DMS 273 (cell line): ENCODE measurements around the gene PVALEF.
A peak's percentile ranks its signal among the peaks of the same experiment; 100 is the strongest.

Experiments used
- DNase-seq: peaks from one replicate; lab custom pipeline; 2025; ENCODE audit not compliant: unreplicated experiment; lab: John Stamatoyannopoulos, UW

Gene PVALEF

DNA sequence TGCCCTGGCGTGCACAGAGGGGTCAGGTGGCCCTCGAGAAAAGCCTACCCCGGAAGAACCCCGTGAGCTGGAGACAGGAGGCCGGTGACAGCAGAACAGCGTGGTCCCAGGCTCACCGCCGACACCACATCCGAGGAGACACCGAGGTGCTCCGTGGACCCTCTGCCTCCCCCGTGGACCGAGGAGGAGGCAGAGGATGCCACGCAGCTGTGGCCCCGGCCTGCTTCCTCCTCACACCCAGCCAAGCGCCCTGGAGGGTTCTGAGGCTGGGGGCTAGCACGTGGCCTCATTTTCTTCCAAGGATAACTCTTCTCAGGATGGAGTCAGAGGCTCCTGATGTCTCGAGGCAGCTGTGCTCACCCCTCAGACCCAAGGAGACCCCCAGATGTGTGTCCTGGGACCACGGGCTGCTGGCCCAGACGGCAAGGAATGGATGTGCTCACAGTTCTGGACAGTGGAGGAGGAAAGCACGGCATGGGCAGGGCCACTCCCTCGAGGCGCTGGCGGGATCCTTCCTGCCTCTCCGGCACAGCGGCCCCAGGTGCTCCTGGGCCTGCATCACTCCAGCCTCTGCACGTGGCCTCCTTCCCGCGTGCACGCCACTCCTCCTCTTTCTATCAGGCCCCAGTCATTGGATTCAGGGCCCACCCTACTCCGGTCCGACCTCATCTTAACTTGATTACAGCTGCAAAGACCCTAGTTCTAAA, 4.4 kb upstream of the PVALEF start:
- DNase-seq, result no peak

DNA sequence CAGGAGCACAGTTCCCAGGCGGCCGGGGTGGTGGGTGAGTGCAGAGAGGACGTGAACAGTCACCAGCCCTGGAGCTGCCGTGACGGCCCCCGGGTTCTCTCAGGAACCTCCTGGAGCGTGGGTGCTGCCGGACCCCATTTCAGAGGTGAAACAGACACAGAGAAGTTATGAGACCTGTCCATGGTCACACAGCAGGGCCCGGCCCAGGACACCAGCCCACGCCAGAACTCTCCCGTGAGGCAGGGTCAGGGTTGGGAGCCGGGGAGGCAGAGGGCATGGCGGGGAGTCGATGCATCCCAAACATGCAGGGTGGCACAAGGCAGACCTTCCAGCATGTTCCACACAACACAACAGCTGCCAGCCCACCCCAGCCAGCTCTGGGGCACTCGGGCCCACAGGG, 3.8 kb upstream of the PVALEF start:
- DNase-seq, result no peak

DNA sequence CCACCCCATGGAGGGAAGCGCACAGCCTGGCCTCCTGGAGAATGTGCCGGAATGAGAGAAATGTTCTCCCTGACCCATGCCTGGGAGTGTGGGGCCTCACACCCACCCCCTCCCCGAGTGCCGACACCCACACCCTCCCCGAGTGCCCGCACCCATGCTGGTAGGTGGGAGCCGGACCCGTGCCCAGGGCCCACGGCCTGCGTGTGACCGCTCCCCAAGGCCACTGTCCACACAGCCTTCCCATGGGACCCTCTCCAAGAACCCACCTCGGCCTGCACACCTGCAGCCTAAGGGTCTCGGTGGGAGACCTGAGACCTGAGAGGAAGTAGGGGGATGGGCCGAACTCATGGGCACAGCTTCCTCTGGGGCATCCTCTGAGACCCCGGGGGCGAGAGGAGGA, 3.3 kb upstream of the PVALEF start:
- no peak for DNase-seq

DNA sequence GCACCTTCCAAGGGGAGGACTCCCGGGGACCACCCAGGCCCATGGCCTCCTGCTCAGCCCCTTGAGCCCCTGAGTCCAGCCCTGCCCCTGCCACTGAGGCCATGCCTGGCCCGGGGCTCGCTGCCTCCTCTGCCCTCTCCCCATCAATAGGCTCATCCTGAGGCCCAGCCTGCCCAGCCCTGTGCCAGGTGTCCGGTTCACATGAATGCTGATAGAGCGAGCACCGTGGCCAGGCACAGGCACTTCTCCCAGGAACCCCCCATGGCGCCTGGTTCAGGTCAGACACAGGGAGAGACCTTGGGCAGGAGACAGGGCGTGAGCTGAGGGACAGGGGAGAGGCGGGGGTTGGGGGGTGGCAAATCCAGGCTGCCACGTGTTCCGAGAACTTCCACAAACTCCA, 2.8 kb upstream of the PVALEF start:
- DNase-seq, result no peak

DNA sequence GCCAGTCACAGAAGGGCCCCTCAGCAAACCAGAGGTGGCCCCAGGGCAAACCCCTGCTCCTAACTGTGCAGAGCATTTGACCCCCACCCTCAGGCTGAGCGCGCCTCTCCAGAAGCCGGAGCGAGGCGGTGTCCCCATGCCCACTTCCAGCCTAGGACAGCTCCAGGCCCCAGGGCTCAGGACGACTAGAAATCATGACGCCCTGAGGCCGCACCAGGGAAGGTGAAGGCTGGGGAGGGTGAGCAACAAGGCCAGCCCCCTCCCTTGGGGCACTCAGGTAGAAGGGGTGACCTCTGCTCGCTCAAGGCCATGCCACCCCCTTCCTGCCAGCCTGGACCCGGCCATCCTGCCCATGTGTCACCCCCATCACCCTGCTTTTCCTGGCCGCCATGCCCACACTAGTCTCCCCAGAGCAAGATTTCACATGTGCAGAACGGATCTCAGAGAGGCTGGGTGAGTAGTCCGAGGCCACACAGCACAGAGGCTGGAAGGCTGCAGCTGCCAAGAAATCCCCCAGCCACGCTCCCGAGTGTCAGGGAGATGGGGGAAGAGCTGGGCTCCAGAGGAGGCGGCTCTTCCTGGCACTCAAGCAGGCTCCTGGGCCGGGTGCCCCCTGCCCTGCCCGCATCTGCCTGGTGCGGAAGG, 2.1 kb upstream of the PVALEF start:
- DNase-seq, result no peak

DNA sequence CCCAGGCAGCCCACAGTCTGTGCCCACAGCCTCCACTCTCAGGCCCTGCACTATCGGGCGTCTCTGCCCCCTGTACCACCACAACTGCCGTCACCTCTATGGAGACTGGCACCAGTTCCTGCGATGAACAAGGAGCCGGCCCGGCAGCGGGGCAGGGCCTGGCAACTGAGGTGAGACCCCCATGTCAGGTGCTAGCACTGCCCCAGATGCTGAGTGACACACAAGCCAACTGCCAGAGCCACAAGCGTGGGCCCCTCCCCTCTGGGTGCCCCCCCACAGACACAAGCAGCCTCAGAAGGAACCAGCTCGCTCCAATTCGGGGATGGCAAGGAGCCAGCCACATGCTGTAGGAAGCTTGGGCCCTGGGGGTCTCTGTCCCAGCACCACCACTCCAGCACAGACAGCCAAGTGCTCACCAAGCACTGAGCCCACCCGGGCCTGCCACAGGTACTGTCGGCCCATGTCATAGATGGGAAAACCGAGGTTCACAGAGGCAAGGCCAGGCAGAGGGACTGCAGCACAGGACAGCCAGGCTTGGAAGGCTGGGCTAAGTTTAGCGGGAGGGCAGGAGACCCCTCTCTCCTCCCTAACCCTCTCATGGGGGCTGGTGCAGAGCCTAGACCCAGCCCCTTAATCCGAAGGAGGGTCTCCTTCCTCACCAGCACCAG, 1.5 kb upstream of the PVALEF start:
- no peak for DNase-seq

DNA sequence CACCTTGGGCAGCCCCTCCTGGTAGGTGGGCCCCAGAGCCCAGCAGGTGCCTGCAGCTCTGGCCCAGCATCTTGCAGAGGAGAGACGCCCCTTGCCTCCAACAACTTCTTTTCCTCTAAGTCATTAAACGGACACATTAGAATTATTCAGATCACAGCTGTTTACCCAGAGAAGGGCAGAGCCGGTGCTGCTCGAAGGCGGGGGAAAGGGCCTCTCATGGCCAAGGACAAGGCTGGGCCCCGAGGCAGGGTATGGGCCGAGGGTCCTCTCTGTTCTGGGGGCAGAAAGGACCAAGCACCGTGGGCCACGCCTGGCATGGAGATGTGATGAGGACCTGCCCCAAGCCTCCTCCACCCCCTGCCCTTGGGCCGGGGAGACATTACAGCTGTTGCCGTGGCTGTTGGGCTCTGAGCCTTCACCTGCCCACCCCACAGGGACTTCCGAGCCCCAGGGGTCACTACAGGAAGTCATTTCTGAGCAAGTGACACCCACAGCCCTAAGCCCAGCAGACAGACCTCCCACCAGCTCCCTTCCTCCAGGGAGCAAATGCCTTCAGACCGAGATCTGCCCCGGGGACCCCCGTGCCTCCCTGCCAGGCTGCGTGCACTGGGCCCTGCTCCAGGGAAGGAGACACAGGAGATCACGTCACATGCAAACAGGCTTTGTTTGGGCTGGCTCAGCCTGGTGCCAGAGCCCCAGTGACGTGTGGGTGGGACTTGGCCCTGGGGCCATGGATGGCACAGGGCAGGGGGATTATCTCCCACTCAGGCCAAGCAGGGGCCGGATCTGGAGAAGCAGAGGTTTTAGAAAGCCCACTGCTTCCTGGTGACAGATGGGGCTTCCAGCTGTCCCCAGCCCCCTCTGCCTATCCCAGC, 699 bp upstream of the PVALEF start:
- peak; percentile 83 for DNase-seq

DNA sequence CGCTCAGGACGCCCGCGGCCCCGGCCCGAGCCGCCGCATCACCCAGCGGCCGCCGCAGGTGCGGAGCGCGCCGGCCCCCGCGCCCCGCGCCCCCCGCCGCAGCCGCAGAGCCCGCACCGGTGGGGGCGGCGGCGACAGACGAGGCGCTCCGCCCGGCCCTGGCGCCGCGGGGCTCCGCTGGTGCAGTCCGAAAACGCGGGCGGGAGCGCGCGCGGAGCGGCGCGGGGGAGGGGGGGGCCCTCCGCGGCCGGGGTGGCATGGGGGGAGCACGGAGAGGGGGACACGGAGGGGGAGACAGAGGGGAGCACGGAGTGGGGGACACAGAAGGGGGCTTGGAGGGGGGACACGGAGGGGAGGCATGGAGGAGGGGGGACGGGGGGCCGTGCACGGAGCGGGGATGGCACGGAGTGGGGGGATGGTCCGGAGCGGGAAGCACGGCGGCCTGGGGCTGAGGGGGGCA, 756 bp downstream of the PVALEF start, which contains the start of gene AATK:
Gene AATK (minus strand): TSS at position 189 of the 460 bp plus-strand sequence. CDS start 229 bp downstream, outside the sequence.
- DNase-seq, result peak; percentile 71

DNA sequence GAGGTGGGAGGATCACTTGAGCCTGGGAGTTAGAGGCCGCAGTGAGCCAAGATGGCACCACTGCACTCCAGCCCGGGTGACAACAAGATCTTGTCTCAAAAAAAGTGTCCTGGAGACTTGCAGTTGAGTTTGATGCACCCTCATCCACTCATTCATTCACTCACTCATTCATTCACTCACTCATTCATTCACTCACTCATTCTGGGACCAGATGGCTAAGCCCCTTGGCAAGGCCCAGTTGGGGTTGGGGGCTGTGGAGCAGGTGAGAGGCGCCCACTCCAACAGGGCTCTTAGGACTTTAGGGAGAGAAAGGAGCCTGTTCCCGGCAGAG, 1.9 kb downstream of the PVALEF start:
- DNase-seq, result no peak

DNA sequence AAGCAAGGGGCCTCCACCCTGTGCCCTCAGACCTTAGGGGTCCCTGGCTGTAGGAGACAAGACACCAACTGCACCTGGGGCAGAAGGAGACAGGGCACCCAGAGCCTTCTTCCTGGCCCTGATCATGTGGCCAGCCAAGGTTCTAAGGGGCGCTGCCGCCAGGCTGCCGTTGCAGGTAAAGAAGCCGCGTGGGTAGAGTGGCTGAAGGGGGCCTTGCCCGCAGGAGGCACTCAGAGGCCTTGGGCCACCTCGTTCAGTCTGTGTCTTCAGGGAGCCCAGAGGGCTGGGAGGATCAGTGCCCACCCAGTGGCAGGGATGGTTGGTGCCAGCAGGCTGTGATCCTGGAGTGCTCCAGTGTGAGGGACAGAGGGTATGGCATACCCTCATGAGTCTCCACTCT, 2.3 kb downstream of the PVALEF start:
- DNase-seq, result no peak

DNA sequence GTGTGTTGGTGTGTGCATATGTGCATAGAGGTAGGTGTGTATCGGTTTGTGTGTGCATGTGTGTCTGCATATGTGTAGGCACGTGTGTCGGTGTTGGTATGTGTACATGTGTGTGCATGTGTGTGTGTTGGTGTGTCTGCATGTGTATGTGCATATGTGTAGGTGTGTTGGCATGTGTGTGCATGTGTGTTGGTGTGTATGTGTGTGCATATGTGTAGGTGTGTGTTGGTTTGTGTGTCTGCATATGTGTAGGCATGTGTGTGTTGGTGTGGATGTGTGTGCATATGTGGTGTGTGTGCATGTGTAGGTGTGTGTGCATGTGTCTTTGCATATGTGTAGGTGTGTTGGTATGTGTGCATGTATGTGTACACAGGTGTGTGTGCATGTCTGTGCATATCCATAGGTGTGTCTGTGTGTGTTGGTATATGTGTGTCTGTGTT, 4.6 kb downstream of the PVALEF start:
- no peak for DNase-seq

DNA sequence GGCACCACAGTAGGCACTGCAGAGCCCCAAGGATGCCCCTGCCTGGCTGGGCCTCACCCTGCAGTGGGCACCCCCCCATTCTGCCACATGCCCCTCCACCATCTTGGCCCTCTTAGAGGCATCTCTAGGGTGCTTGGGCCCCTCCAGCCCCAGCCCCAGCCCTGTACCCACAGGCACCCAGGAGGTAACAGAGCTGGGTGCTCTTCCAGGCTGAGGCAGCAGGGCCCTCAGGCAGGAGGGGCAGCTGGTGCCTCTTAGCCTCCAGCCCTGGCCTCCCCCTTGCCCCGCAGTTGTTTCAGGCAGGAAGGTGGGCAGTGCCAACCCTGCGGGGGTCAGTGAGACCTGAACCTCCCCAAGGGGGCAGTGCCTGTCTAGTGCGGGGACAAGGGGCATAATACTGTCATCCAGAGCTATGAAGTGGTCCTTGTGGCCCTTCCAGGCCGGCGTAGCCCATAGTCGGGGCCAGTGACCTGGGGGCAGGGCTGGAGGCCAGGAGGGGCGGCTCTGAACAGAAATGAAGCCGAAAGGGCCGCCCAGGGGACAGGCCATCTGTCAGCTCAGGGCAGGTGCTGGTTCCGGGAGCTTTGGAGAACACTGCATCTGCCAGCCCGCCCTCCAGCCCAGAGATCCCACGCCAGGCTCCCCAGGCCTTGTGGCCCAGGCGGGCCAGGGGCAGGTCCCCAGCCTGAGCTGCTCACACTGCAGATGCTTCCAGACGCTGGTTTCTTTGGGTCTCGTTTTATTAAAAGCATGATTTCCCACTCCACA, 5.6 kb downstream of the PVALEF start:
- DNase-seq, result peak; percentile 89

DNA sequence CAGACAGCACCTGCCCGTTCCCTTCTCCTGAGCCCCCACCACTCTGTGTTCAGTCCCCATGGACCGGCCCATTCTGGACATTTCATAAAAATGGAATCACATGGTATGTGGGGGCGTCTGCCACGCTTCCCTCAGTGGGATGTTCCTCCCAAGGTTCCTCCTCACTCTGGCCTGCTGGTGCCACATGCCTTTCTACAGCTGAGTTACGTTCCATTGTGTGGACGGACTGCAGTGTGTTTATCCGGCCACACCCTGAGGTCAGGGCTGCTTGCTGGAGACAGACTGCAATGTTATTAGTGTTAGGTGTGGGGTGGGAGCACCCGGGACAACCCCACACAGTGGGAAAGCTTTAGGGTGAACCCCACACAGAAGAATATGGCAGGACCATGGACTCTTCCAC, 6.6 kb downstream of the PVALEF start:
- DNase-seq, result no peak

DNA sequence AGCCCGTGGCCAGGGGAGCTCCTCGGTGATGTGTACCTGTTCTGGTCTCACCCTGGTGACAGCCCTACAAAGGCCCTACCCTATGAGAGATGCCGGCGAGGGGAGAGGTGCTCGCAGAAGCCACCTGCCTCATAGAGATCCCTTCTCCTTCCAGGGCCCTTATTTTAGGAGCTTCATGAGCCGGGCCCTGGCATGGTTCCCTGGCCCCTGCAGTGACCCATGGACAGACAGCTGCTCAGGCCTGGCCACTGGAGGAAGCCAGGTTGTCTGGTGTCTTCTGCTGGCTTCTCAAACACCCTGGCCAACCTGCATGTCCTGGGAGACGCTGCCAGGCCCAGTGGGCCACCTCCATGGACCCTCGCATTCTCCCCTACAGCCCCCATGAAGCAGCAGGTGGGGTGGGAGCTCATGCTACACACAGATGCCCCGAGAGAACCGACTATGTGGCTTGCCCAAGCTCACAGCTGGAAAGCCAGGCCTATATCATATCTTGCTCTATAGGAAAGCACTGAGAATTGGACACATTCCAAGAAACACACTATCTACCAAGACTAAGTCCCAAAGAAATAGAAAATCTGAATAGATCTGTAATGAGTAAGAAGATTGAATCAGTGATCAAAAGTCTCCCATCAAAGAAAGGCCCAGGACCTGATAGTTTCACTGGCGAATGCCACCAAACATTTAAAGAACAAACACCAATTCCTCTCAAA, 7.9 kb downstream of the PVALEF start:
- DNase-seq, result peak; percentile 34

DNA sequence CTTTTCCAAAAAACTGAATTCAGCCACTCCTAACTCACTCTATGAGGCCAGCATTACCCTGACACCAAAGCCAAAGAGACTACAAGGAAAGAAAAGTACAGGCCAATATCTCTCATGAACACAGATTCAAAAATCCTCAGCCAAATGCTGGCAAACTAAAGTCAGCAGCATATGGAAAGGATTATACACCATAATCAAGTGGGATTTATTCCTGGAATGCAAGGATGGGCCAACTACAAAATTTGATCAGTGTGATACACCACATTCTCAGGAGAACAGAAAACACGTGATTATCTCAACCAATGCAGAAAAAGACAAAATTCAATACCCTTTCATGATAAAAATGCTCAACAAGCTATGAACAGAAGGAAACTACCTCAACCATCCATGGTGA, 8.5 kb downstream of the PVALEF start:
- no peak for DNase-seq

DNA sequence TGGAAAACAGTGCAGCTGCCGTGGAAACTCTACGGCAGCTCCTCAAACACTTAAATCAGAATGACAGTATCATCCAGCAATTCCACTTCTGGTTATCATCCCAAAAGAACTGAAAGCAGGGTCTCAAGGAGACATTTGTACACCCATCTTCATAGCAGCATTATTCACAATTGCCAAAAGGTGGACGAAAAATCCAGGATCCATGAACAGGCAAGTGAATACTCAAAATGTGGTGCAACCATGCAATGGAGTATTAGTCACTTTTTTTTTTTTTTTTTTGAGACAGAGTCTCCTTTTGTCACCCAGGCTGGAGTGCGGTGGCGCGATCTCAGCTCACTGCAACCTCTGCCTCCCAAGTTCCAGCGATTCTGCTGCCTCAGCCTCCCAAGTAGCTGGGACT, 11.4 kb downstream of the PVALEF start:
- DNase-seq, result no peak

DNA sequence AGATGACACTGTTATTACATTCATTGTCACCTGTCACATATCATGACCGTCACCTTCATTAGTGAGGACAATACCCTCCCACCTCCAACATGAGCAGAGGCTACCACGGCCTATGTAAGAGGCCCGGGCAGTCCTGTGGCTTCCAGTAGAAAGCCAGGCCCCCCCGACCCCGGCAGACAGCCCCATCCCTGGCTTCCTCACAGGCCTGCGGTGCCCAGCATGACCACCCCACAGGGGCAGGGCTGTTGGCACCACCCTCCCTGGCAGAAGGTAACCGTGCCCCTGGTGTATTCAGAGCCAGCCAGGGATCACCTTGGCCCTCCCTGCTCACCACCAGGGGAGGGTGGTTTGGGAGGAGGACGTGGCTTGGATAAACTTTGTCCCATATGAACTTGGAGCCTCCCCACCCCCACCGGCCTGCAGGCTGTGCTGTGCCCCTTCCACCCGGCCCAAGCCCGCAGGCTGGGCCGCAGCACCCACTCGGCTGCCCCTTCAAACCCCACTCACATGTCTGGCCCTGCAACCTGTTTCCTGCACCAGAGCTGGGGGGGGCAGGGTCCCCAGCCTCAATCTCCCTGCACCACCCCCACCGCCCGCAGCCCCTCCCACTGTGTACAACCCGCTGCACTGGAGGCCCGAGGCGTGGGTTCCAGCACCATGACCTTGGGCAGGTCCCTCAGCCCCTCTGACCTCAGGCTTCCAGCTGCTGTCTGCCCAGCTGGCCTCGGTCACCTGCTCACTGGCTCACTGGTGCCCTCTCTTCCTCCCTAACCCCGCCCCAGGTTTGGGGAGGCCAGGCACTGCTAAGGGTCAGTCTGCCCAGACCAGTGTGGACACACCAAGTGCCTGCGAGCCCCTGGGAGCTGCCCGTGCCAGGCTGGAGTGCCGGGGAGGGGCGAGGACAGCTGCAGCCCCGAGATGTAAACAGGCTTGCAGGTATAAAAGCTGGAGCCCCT, 13.1 kb downstream of the PVALEF start:
- DNase-seq, result no peak

DNA sequence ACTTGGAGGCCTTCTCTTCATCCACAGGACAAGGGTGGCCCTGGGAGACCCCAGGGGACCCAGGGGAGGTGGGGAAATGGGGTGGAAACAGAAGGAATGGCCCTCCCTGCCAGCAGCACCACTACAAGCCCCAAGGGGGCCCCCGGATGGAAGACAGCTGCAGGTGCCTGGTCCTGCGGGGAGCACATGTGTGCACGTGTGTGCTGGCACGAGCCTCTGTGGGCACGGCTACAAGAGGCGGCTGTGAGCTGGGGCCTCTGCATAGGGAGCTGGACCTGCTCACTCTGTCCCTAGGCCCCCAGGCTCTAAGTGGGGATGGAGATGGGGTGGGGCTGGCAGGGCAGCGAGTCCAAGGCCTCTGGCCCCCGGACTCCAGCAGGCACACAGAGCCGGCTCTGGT, 13.9 kb downstream of the PVALEF start:
- peak; percentile 64 for DNase-seq

DNA sequence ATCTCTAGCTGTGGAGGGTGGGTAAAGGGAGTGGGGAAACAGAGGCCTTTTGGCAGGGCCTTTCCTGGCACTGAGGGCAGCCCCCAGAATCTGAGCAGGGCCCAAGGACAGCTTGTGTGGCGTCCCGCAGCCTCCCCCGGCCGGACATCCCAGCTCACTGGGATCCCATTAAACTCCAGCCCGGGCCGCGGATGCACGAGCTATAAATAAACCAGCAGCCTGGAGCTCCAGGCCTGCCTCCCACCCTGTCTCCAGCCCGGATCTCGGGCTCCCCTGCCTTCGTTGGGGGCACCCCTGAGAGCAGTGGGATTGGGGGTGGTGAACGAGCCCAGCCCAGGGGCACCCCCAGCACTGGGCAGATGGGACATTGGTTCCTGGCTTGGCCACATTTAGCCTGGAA, 14.6 kb downstream of the PVALEF start:
- no peak for DNase-seq
